Thoracic aorta (tissue), 2 donors: ENCODE results near the gene EIF4EBP2. TPM values are rescaled to one million over a fixed set of nuclear protein-coding genes. Genes with fewer than 3 reads are reported as not detected.

Experiments used
- ATAC-seq: fragments of 150-250 bp; one replicate; pipeline ENCODE4 v1.8.0; 2017; ENCODE audit warnings: low read depth; ENCODE audit not compliant: insufficient number of reproducible peaks, low FRiP score
- DNase-seq: peaks from one replicate; pipeline ENCODE4 v3.0.0-alpha.2; 2020; ENCODE audit warnings: low spot score
- H3K27ac ChIP-seq, 2 donors: fragments of 200-600 bp; sonication (generic); 1 replicate in 1 of 2; 2 replicates in 1 of 2; pipeline ENCODE4 v1.5.1; 2016; ENCODE audit warnings: mild to moderate bottlenecking in 2 of 2, moderate library complexity in 2 of 2
- H3K27me3 ChIP-seq: fragments of 200-600 bp; sonication (generic); replicated peaks from 2 replicates; pipeline ENCODE4 v1.6.0; 2016; ENCODE audit warnings: mild to moderate bottlenecking; ENCODE audit not compliant: insufficient read depth
- H3K36me3 ChIP-seq: fragments of 200-600 bp; sonication (generic); one replicate; pipeline ENCODE4 v1.5.1; 2016
- H3K4me1 ChIP-seq, 2 donors: fragments of 200-600 bp; sonication (generic); 1 replicate in 1 of 2; 2 replicates in 1 of 2; pipeline versions ENCODE4 v1.5.1 to v1.6.0; 2016; ENCODE audit warnings: low read depth in 2 of 2, mild to moderate bottlenecking in 1 of 2; ENCODE audit not compliant: control insufficient read depth in 1 of 2
- H3K4me3 ChIP-seq: fragments of 200-600 bp; sonication (generic); 2 replicates; pipeline ENCODE4 v1.5.1; 2016; ENCODE audit warnings: mild to moderate bottlenecking
- H3K9me3 ChIP-seq: fragments of 200-600 bp; sonication (generic); 2 replicates; pipeline ENCODE4 v1.5.1; 2016
- CTCF ChIP-seq: fragments of 200-600 bp; sonication (generic); IDR thresholded peaks from one replicate; pipeline ENCODE4 v1.5.1; 2019; ENCODE audit warnings: antibody characterized with exemption
- total RNA-seq, 2 donors: library from RNA; depleted of rRNA; stranded (reverse); fragments of >200 nt; gene quantifications; one replicate each; pipeline versions ENCODE4 v1.1.0 to v1.2.3, GENCODE V29; 2016

The EIF4EBP2 gene
- total RNA-seq, 2 donors from 2014 or later: 52.8 to 60.0 TPM

DNA sequence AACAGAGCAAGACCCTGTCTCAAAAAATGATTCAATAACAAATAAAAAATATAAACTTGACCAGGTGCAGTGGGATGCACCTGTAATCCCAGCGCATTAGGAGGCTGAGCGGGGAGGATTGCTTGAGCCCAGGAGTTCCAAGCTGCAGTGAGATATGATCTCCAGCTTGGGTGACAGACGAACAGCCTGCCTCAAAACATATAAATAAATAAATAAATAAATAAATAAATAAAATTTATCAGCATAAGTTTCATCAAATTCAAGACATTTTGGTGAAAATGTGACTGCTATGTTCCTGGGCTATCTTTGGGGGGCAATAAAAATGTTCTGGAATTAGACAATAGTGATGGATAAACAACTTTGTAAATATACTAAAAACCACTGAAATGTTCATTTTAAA is 4.8 kb upstream of the EIF4EBP2 start:
- Histone ChIP-seq H3K36me3 (no peaks in the 10 kb centered on the region), H3K27me3 (no peaks in the 10 kb centered on the region), H3K4me1 (peaks cover 4 to 5% of the 10 kb centered on the region in 2 donors), H3K4me3 (no peak overlapping the region), H3K9me3 (no peaks in the 10 kb centered on the region), H3K27ac (no peak overlapping the region)
- TF ChIP-seq CTCF: no peak
- ATAC-seq (no peak), DNase-seq (no peak)

DNA sequence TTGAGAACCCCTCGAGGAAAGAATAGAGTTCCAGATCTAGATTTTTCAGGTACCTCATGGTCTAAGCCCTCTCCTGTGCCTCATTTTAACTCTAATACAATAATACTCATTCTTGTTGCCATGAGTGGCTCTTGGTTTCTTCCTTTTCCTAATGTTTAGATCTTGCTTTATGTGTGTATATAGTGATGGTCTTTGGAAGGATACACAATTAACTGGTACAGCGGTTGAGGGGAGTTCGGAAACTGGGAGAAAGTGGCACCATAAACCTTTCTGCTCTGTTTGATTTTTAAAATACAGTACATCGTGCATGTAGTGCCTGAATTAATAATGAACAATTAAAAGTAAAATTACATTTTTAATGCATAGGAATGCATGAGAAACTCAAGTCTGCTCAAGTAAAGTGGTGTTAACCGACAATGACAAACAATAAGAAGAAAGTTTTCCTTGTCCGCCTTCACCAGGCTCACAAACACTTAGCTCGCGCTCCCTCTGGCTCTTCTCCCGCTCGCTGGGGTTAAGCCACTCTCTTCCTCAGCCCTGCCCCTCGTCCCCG is 386 bp upstream of the EIF4EBP2 start:
- Histone ChIP-seq H3K4me1 (peaks cover 22 to 25% of the 10 kb centered on the region in 2 donors), H3K4me3 (peak overlapping the region; percentile 97), H3K27me3 (no peaks in the 10 kb centered on the region), H3K9me3 (no peaks in the 10 kb centered on the region), H3K27ac (peak overlapping the region; percentile 15 to 99), H3K36me3 (no peaks in the 10 kb centered on the region)
- DNase-seq (no peak), ATAC-seq (peak; percentile 79)
- no peak for TF ChIP-seq CTCF

GRCh38 chr10:70404787-70405036 is 767 bp downstream of the EIF4EBP2 start:
- no peak for ATAC-seq
- H3K4me3 ChIP-seq: peak overlapping the region; percentile 97
- DNase-seq: no peak
- H3K4me1 ChIP-seq: peaks cover 27 to 35% of the 10 kb centered on the region in 2 donors
- H3K9me3 ChIP-seq: no peaks in the 10 kb centered on the region
- peak overlapping the region; percentile 98 to 99 for H3K27ac ChIP-seq
- no peak for TF ChIP-seq CTCF
- no peaks in the 10 kb centered on the region for H3K27me3 ChIP-seq
- no peaks in the 10 kb centered on the region for H3K36me3 ChIP-seq

DNA sequence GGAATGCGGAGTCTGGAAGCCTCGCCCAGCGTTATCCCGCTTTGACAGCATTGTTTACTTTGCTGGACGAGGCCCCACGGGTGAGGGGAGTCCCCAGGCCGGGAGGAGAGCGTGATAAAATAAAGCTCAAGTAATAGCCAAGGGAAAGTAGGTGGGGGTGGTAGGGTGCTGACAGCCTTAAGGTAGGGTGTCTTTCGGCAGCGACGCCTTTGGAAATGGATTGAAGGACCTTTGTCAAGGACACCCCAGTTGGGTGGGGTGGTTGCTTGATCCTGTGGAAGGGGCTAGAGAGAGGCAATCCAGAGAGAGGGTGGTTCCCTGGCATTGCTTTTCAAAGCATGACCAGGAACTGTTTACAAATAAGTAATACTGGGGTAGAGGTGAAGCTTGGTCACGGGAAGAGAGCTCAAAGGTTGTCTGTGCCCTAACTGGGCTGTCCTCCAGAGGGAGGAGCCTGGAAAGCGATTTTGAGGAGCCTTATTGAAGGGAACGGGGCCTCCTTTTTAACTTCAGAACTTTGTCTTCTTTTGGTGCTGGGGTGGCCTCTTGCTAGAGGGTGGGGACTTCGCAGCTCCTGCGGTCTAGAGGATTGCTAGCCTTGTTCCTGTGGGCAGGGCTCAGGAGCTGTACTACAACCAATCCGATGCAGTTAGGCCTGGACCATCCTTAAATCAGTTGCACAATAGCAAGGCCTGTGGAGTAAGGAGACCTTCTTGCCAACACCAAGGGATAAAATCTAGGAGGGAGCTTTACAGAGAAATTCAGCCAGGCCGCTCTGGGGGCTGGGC is 1.3 kb downstream of the EIF4EBP2 start:
- H3K27me3 ChIP-seq: no peaks in the 10 kb centered on the region
- no peaks in the 10 kb centered on the region for H3K9me3 ChIP-seq
- peak overlapping the region; percentile 97 for H3K4me3 ChIP-seq
- peaks cover 27 to 40% of the 10 kb centered on the region in 2 donors for H3K4me1 ChIP-seq
- H3K36me3 ChIP-seq: no peaks in the 10 kb centered on the region
- ATAC-seq (peak; percentile 93), DNase-seq (no peak)
- H3K27ac ChIP-seq: peak overlapping the region; percentile 98 to 99
- no peak for TF ChIP-seq CTCF

DNA sequence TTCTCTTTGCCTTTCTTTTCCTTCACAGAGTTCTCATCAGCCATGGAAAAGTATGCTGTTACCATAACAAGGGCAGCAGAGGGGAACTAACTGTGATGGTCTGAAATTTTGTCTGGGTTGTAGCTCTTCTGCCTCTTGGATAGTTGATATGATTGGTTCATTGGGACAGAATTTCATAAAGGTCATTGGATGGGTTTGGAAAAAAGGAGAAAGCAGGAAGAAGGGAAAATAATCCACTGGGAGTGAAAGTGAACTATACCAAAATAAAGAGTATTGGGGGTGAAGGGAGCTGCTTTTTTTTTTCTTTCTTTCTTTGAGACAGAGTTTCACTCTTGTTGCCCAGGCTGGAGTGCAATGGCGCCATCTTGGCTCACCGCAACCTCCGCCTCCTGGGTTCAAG is 5.8 kb downstream of the EIF4EBP2 start:
- no peak overlapping the region for H3K27ac ChIP-seq
- H3K27me3 ChIP-seq: no peaks in the 10 kb centered on the region
- no peaks in the 10 kb centered on the region for H3K36me3 ChIP-seq
- no peaks in the 10 kb centered on the region for H3K9me3 ChIP-seq
- no peak for TF ChIP-seq CTCF
- no peak for DNase-seq
- no peak for ATAC-seq
- H3K4me3 ChIP-seq: no peak overlapping the region
- H3K4me1 ChIP-seq: peaks cover 24 to 57% of the 10 kb centered on the region in 2 donors
